Fibroblast of lung (primary cell): ENCODE data around the gene PODN. TPM values are rescaled to one million over a fixed set of nuclear protein-coding genes. Genes with fewer than 3 reads are reported as not detected.

Source experiments
- DNase-seq, 2 donors: peaks; one replicate each; pipeline versions ENCODE4 v3.0.0 to v3.0.0-alpha.2; 2010; ENCODE audit warnings: low read depth in 2 of 2
- H2AFZ ChIP-seq: 2 replicates; pipeline ENCODE4 v1.5.1; 2012; ENCODE audit warnings: low read length, control low read depth, inconsistent platforms
- H3K27ac ChIP-seq: 2 replicates; pipeline ENCODE4 v1.5.1; 2011; ENCODE audit warnings: low read length, control low read depth; ENCODE audit not compliant: insufficient read depth
- H3K27me3 ChIP-seq: 2 replicates; pipeline ENCODE4 v1.5.1; 2011; ENCODE audit warnings: mild to moderate bottlenecking, low read length; ENCODE audit not compliant: control insufficient read depth, insufficient read depth
- H3K36me3 ChIP-seq: 2 replicates; pipeline ENCODE4 v1.5.1; 2011; ENCODE audit warnings: low read length; ENCODE audit not compliant: control insufficient read depth, insufficient read depth
- H3K4me1 ChIP-seq: 2 replicates; pipeline ENCODE4 v1.5.1; 2011; ENCODE audit warnings: low read length; ENCODE audit not compliant: control insufficient read depth, insufficient read depth; ENCODE audit errors: extremely low read depth
- H3K4me2 ChIP-seq: 2 replicates; pipeline ENCODE4 v1.5.1; 2011; ENCODE audit warnings: low read length, control low read depth; ENCODE audit not compliant: insufficient read depth; ENCODE audit errors: extremely low read depth
- H3K4me3 ChIP-seq, 4 experiments: fragments of 200-600 bp in 1 of 4; sonication (generic) in 1 of 4; replicated peaks in 1 of 4; 2 replicates each; pipeline ENCODE4 v1.5.1; 2011 to 2016; ENCODE audit warnings: low read length in 4 of 4, low read depth in 3 of 4, mild to moderate bottlenecking in 3 of 4, control low read depth in 2 of 4, inconsistent platforms in 1 of 4, mixed read lengths in 1 of 4; ENCODE audit not compliant: insufficient read depth in 1 of 4; ENCODE audit errors: control extremely low read depth in 1 of 4
- H3K79me2 ChIP-seq: 2 replicates; pipeline ENCODE4 v1.5.1; 2012; ENCODE audit warnings: mild to moderate bottlenecking, low read length, inconsistent platforms; ENCODE audit not compliant: control insufficient read depth, insufficient read depth
- H3K9ac ChIP-seq: 2 replicates; pipeline ENCODE4 v1.5.1; 2011; ENCODE audit warnings: mild to moderate bottlenecking, low read length, control low read depth; ENCODE audit not compliant: insufficient read depth
- H3K9me3 ChIP-seq: 2 replicates; pipeline ENCODE4 v1.5.1; 2012; ENCODE audit warnings: low read depth, low read length; ENCODE audit not compliant: control insufficient read depth, insufficient read depth
- H4K20me1 ChIP-seq: 2 replicates; pipeline ENCODE4 v1.5.1; 2011; ENCODE audit warnings: low read length; ENCODE audit not compliant: control insufficient read depth, insufficient read depth; ENCODE audit errors: extremely low read depth
- EZH2 ChIP-seq: IDR thresholded peaks from 2 replicates; pipeline ENCODE4 v1.5.1; 2012; ENCODE audit warnings: low read length, control low read depth, mild to moderate bottlenecking; ENCODE audit errors: missing control alignments
- polyA plus RNA-seq, 2 donors: library from polyadenylated mRNA; depleted of rRNA in 1 of 2; stranded (reverse) in 1 of 2; unstranded in 1 of 2; fragments of >200 nt; gene quantifications; 2 replicates each; pipeline ENCODE4 v1.2.1, GENCODE V29; 2011 to 2012; ENCODE audit warnings: missing spikeins in 1 of 2
- total RNA-seq: library from RNA; depleted of rRNA; stranded (reverse); fragments of >200 nt; gene quantifications from 2 replicates; pipeline ENCODE4 v1.2.1, GENCODE V29; 2014
- TF ChIP-seq, protein P1 (sequence below), 2 donors: IDR thresholded peaks in 1 of 2; conservative IDR thresholded peaks in 1 of 2; 1 replicate in 1 of 2; 2 replicates in 1 of 2; pipeline ENCODE4 v1.5.1; 2011 to 2012; ENCODE audit warnings: low read length in 2 of 2, control low read depth in 1 of 2, inconsistent platforms in 1 of 2, low read depth in 1 of 2, mild to moderate bottlenecking in 1 of 2

PODN gene
- total and polyA plus RNA-seq, 2 donors (not counting 1 experiment from before 2014, with no cell fraction given) = 31.6 to 49.7 TPM

DNA sequence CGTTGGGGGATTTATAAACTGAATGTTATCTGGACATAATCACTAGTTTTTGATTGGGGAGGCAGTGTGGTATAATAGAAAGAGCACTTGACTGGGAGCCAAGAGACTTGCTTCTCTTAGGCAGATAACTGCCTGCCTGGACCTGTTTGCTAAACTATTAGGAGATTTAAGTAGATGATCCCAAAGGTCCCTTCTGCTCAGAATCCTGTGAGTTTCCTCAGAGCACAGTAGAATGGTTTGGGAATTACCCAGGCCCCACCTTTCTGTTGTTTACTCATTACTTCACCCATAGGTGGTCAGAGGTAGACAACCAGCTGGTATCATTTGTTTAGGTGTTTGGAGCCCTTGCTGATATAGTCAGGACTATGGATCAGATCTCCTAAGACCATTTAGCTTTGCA lies 10.3 kb upstream of the PODN start:
- Histone ChIP-seq H3K27me3 (no peaks in the 10 kb centered on the region), H2AFZ (no peak overlapping the region), H3K4me1 (peaks cover 6% of the 10 kb centered on the region), H3K4me2 (no peak overlapping the region), H3K27ac (no peak overlapping the region), H3K4me3 (no peak overlapping the region), H3K36me3 (peaks cover 4% of the 10 kb centered on the region), H3K79me2 (no peaks in the 10 kb centered on the region), H3K9me3 (no peaks in the 10 kb centered on the region), H4K20me1 (no peaks in the 10 kb centered on the region), H3K9ac (no peak overlapping the region)
- TF ChIP-seq, protein P1, sequence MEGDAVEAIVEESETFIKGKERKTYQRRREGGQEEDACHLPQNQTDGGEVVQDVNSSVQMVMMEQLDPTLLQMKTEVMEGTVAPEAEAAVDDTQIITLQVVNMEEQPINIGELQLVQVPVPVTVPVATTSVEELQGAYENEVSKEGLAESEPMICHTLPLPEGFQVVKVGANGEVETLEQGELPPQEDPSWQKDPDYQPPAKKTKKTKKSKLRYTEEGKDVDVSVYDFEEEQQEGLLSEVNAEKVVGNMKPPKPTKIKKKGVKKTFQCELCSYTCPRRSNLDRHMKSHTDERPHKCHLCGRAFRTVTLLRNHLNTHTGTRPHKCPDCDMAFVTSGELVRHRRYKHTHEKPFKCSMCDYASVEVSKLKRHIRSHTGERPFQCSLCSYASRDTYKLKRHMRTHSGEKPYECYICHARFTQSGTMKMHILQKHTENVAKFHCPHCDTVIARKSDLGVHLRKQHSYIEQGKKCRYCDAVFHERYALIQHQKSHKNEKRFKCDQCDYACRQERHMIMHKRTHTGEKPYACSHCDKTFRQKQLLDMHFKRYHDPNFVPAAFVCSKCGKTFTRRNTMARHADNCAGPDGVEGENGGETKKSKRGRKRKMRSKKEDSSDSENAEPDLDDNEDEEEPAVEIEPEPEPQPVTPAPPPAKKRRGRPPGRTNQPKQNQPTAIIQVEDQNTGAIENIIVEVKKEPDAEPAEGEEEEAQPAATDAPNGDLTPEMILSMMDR (conservative IDR thresholded peaks at IDR 0.05 in 1 of 2, IDR thresholded peaks at IDR 0.05 in 1 of 2; ENCODE audit: low read depth in 1 of 2, low read length in 2 of 2) = no peak
- no peak for TF ChIP-seq EZH2
- no peak for DNase-seq

DNA sequence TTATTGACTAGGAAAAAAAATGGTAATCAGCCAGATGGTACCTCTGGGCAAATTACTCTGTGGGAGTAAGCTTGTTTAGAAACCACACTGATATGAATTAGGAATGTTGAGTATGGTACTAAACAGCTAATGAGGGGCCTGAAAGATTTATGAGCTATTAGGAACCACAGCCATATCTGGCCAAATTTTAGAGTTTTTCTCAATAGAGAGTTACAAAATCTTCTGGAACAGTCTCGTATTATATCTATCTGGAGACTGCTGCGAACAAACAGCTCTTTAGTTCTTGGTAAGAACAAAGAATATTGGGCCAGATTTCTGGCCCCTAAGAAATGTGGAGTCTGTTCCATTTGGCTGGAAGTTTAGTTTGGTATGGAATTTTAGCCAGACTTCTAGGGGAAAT lies 4.9 kb upstream of the PODN start:
- no peak overlapping the region for H2AFZ ChIP-seq
- no peak overlapping the region for H3K9ac ChIP-seq
- H3K4me2 ChIP-seq = no peak overlapping the region
- TF ChIP-seq EZH2 = no peak
- TF ChIP-seq, protein P1 (conservative IDR thresholded peaks at IDR 0.05 in 1 of 2, IDR thresholded peaks at IDR 0.05 in 1 of 2; ENCODE audit: low read depth in 1 of 2, low read length in 2 of 2) = no peak
- H3K79me2 ChIP-seq = no peaks in the 10 kb centered on the region
- H3K27me3 ChIP-seq = no peaks in the 10 kb centered on the region
- H3K27ac ChIP-seq = no peak overlapping the region
- no peaks in the 10 kb centered on the region for H4K20me1 ChIP-seq
- no peaks in the 10 kb centered on the region for H3K9me3 ChIP-seq
- no peak overlapping the region for H3K4me3 ChIP-seq
- H3K36me3 ChIP-seq = no peaks in the 10 kb centered on the region
- peaks cover 6% of the 10 kb centered on the region for H3K4me1 ChIP-seq
- peak; percentile 57 to 70 for DNase-seq

DNA sequence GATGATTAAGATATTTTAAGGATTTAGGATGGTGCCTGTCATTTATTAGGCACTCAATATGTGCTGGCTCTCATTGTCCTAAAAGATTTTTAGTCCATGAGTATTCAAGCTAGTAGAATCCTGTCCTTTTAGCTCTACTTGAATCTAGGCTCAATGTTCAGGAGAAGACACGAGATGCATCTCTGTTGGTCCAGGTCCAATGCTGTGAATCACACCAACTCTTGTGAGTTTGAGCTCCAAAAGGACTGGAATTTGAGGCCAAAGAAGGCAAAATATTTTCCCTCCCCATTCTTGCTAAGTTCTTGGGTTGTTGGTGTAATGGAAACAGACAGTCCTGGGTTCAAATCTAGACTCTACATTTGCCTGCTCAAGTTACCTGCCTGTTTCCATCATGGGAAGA lies 1.4 kb upstream of the PODN start:
- Histone ChIP-seq H3K79me2 (no peaks in the 10 kb centered on the region), H2AFZ (no peak overlapping the region), H3K4me2 (peak overlapping the region; percentile 6), H3K9ac (no peak overlapping the region), H3K36me3 (no peaks in the 10 kb centered on the region), H3K27me3 (no peaks in the 10 kb centered on the region), H3K4me1 (peaks cover 6% of the 10 kb centered on the region), H4K20me1 (no peaks in the 10 kb centered on the region), H3K27ac (no peak overlapping the region), H3K9me3 (no peaks in the 10 kb centered on the region), H3K4me3 (peak overlapping the region in 1 of 4 experiments; percentile 86)
- DNase-seq = peak; percentile 37 to 78
- no peak for TF ChIP-seq EZH2
- TF ChIP-seq, protein P1 (conservative IDR thresholded peaks at IDR 0.05 in 1 of 2, IDR thresholded peaks at IDR 0.05 in 1 of 2; ENCODE audit: low read depth in 1 of 2, low read length in 2 of 2) = no peak
